Measurements from ENCODE around the gene PNRC2.

DNA sequence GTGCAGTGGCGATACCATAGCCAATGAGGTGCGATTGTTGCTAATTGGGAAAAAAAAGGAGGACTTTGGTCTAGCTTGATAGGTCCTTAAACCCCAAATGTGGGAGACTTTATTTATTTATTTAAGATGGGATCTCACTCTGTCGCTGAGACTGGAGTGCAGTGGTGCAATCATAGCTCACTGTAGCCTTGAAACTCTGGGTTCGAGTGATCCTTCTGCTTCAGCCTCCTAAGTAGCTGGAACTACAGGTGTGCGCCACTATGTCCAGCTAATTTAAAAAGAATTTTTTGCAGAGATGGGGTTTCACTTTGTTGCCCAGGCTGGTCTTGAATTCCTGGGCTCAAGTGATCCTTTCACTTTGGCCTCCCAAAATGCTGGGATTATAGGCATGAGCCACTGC is 44.5 kb downstream of the PNRC2 start:
- TF ChIP-seq CTCF (IDR thresholded peaks at IDR 0.05; ENCODE audit: low read length) (no peak), EZH2 (optimal IDR thresholded peaks at IDR 0.05; ENCODE audit: low read depth, low read length) (no peak)

Measured in MM.1S (cell line).